Erythroblast (primary cell): ENCODE results near the gene SETD3.

Source experiments
- GATA1 ChIP-seq: IDR thresholded peaks from 2 replicates; pipeline ENCODE4 v1.6.1; 2011; ENCODE audit warnings: low read depth, mild to moderate bottlenecking, control low read depth, low read length, moderate library complexity
- POLR2A ChIP-seq: IDR thresholded peaks from 2 replicates; pipeline ENCODE4 v1.6.1; 2011; ENCODE audit warnings: mild to moderate bottlenecking, low read length

GRCh38 chr14:99397698-99398097, 83.0 kb downstream of the SETD3 start:
- no peak for TF ChIP-seq POLR2A
- no peak for TF ChIP-seq GATA1
